ENCODE results near the gene PTPRN2.

PTPRN2 gene

DNA sequence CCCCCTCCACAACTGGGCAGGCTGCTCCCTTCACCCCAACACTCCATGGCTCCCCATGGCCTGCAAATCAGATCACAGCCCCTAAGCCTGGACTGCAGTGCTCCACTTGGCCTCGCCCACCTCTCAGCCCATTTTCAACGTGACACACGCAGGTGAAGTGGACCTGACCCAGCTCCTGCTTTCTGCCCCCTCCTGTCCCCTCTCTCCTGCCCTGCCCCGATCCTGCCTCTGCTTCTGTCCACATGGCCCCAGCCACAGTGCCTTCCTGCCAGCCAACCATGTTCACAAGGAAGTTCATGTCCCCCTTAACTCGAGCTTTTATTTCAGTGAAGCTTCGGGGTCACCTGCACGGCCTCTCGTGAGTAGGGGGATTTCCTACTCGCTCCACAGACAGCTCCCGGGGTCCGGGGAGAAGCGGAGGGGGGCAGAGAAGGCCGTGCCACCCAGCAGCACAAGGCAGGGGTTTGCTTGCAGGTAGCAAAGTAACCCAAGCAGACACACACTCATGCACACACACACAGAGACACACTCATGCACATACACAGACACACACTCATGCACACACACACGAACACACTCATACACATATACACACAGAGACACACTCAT is 713.3 kb downstream of the PTPRN2 start:
- peak overlapping the region; percentile 70 for H3K4me3 ChIP-seq (ENCODE audit: low read depth, low read length)
- TF ChIP-seq MAX (IDR thresholded peaks at IDR 0.05; ENCODE audit: low read depth, low read length) (0 out of 2 replicates have a peak, but pooled peaks have one; percentile 33), POLR2A (IDR thresholded peaks at IDR 0.05; ENCODE audit: extremely low read depth, insufficient read length) (no peak), MYC (IDR thresholded peaks at IDR 0.05; ENCODE audit: low read depth, low read length) (no peak)
- TF ChIP-seq, protein P1, sequence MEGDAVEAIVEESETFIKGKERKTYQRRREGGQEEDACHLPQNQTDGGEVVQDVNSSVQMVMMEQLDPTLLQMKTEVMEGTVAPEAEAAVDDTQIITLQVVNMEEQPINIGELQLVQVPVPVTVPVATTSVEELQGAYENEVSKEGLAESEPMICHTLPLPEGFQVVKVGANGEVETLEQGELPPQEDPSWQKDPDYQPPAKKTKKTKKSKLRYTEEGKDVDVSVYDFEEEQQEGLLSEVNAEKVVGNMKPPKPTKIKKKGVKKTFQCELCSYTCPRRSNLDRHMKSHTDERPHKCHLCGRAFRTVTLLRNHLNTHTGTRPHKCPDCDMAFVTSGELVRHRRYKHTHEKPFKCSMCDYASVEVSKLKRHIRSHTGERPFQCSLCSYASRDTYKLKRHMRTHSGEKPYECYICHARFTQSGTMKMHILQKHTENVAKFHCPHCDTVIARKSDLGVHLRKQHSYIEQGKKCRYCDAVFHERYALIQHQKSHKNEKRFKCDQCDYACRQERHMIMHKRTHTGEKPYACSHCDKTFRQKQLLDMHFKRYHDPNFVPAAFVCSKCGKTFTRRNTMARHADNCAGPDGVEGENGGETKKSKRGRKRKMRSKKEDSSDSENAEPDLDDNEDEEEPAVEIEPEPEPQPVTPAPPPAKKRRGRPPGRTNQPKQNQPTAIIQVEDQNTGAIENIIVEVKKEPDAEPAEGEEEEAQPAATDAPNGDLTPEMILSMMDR (IDR thresholded peaks at IDR 0.05; ENCODE audit: low read depth, low read length), result no peak
- no peak for DNase-seq (ENCODE audit: low read depth)

DNA sequence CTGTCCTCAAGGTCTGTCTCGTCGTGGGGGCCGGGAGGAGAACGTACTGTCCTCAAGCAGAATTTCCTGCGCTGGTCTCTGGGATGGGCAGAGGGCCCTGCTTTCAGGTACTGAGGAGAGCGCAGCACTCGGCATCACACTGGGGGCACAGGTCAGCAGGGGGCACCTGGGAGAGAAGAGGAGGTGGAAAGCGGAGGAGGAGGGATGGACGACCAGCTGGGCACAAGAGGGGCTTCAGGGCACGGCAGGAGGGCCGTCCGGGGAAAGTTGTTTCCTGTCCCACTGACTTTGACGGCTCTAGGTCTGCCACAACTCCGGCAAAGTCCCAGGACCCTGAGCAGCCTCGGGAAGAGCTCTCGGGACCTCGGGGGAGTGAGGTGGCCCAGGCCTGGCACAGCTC is 714.0 kb downstream of the PTPRN2 start:
- no peak overlapping the region for H3K4me3 ChIP-seq (ENCODE audit: low read depth, low read length)
- DNase-seq (ENCODE audit: low read depth), result no peak
- no peak for TF ChIP-seq MYC (IDR thresholded peaks at IDR 0.05; ENCODE audit: low read depth, low read length)
- no peak for TF ChIP-seq POLR2A (IDR thresholded peaks at IDR 0.05; ENCODE audit: extremely low read depth, insufficient read length)
- no peak for TF ChIP-seq MAX (IDR thresholded peaks at IDR 0.05; ENCODE audit: low read depth, low read length)
- TF ChIP-seq, protein P1 (IDR thresholded peaks at IDR 0.05; ENCODE audit: low read depth, low read length), result no peak

DNA sequence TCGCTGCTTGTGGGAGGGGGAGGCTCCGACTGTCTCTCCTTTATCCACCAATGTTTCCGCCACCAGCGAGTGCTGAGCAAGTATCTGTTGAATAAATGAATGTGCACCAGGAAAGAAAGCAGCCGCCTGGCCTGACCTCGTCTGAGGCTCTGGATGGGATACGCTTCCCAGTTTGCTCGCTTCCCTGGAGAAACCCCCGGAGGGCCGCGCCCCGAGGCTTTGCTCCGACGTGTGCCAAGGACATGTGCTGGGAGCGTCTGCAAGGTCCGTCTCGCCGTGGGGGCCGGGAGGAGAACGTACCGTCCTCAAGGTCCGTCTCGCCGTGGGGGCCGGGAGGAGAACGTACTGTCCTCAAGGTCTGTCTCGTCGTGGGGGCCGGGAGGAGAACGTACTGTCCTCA is 714.4 kb downstream of the PTPRN2 start:
- TF ChIP-seq MAX (IDR thresholded peaks at IDR 0.05; ENCODE audit: low read depth, low read length) (no peak), POLR2A (IDR thresholded peaks at IDR 0.05; ENCODE audit: extremely low read depth, insufficient read length) (no peak), MYC (IDR thresholded peaks at IDR 0.05; ENCODE audit: low read depth, low read length) (no peak)
- TF ChIP-seq, protein P1 (IDR thresholded peaks at IDR 0.05; ENCODE audit: low read depth, low read length), result no peak
- no peak overlapping the region for H3K4me3 ChIP-seq (ENCODE audit: low read depth, low read length)

DNA sequence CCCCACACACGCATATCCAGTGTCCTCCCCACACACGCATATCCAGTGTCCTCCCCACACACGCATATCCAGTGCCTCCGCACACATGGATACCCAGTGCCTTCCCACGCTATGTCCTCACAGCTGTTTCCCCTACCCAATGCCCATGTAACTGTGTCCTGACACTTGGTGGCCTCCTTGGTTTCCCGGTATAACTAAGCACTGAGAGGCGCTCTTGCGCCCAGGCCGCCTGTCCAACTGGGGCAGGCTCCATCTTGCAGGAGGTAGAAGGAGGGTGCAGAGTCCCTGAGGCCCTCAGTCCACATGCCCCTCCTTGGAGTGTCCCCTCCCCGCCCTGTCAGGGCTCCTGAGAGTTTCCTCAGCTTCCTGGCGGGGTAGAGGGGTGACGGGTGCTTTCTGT is 715.2 kb downstream of the PTPRN2 start:
- TF ChIP-seq POLR2A (IDR thresholded peaks at IDR 0.05; ENCODE audit: extremely low read depth, insufficient read length), result no peak
- TF ChIP-seq MYC (IDR thresholded peaks at IDR 0.05; ENCODE audit: low read depth, low read length), result no peak
- TF ChIP-seq MAX (IDR thresholded peaks at IDR 0.05; ENCODE audit: low read depth, low read length), result no peak
- TF ChIP-seq, protein P1 (IDR thresholded peaks at IDR 0.05; ENCODE audit: low read depth, low read length), result no peak
- no peak for DNase-seq (ENCODE audit: low read depth)
- no peak overlapping the region for H3K4me3 ChIP-seq (ENCODE audit: low read depth, low read length)

More for the DNA sequence above, 714.4 kb downstream of the PTPRN2 start:
- no peak for DNase-seq (ENCODE audit: low read depth)

- no peak overlapping the region for H3K4me3 ChIP-seq (ENCODE audit: low read depth, low read length)
- TF ChIP-seq, protein P1 (IDR thresholded peaks at IDR 0.05; ENCODE audit: low read depth, low read length), result no peak
- no peak for TF ChIP-seq MAX (IDR thresholded peaks at IDR 0.05; ENCODE audit: low read depth, low read length)
- no peak for TF ChIP-seq MYC (IDR thresholded peaks at IDR 0.05; ENCODE audit: low read depth, low read length)
- TF ChIP-seq POLR2A (IDR thresholded peaks at IDR 0.05; ENCODE audit: extremely low read depth, insufficient read length), result no peak
- no peak for DNase-seq (ENCODE audit: low read depth)
Measured at GRCh38 chr7:157871681-157872080, 715.9 kb downstream of the PTPRN2 start.
